GM21381 (cell line): ENCODE data around the gene KCNJ10.

Experiments
- ATAC-seq: cut with Tn5 transposase; IDR thresholded peaks from one replicate; pipeline ENCODE4 v1.9.1; 2021; ENCODE audit warnings: mild to moderate bottlenecking, moderate library complexity; ENCODE audit not compliant: unreplicated experiment

The KCNJ10 gene

DNA sequence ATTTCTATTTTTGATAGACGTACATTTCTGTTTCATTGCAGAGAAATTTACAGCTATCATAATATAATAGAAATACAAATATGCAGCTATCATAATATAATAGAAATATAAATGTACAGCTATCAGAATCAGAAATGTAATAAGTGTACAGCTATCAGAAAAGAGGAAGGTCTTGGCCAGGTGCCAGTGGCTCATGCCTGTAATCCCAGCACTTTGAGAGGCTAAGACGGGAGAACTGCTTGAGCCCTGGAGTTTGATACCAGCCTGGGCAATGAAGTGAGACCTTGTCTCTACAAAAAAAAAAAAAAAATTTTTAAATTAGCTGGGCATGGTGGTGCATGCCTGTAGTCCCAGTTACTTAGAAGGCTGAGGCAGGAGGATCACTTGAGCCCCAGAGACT is 76.0 kb downstream of the KCNJ10 start:
- no peak for ATAC-seq

DNA sequence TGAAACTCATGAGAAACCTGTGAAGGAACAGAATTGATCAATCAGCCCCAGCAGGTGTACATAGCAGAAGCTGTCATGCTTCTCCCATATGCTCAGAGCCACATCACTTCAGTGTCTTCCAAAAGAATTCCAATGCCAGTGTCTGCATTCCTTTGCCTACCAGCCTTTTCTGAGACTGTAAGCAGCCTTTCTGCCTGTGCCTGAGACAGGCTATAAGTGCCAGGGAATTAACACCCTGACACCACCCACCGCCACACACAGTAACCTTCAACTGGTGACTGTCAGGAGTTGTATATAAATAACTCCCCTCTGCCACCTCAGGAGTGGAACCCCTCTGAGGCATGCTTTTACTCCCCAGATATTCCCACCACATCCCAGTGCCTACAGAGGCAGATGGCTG is 77.8 kb downstream of the KCNJ10 start:
- no peak for ATAC-seq

DNA sequence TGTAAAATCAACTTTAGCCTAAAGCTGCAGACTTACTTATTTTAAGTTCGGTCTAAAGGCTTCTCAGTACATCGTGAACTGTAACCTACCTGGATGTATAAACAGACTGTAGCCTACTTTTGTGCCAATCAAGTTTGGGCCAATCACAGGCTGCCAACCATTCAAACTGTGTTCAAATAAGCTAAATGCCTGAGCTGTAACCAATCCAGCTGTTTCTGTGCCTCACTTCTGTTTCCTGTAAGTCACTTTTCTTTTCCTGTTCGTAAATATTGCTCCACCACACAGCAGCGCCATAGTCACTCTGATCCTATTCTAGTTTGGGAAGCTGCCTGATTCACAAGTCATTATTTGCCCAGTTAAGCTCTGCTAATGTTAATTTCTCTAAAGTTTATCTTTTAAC is 78.4 kb downstream of the KCNJ10 start:
- ATAC-seq: no peak

DNA sequence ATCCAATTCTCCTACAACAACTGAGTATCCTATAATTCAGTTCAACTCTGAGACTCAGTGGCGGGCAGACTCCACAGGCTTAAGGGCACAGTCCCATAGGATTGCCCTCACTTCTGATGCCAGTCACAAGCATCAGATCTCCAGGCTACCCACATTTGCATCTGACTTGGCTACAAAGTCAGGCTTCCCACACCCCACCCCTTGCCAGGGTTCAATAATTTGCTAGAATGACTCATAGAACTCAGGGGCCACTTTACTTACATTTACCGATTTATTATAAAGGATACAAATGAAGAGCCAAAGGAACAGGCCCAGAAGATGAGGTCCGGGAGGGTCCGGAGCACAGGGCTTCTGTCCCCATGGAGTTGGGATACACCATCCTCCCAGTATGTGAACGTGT is 80.0 kb downstream of the KCNJ10 start:
- no peak for ATAC-seq

GRCh38 chr1:159989581-159989980 is 80.4 kb downstream of the KCNJ10 start:
- no peak for ATAC-seq

DNA sequence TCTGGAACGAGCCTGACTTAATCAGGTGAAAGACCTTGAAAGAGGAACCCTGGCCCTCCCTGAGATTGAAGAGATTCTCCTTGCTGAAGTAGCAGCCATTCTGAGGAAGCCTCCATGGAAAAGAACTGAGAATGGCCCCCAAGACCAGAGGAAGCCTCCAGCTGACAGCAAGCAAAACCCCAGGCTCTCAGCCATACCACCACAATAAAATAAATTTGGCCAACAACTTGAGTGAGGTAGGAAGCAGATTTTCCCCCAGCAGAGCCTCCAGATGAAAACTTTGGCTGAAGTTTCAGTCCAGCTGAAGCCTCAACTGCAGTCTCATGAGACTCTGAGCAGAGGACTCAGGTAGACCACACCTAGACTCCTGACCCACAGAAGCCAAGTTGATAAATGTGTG is 82.0 kb downstream of the KCNJ10 start:
- no peak for ATAC-seq

DNA sequence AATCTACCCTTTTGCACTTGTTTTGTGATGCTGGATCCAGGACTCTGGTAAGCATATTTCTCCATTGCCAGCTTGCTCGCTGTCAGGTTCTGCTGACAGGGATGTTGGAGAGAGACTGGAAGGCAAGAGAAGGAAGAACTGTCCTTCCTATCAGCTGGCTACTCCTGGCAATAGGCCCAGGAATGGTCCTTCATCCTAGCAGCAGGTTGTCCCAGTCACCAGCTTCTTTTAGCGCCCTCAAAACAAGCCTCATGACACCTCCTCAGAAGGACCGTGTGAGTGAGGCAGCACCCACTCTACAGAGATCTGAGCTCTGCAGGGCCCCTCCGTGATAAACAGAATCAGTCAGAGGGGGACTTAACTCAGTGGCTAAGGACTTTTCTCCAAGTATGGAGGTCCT is 82.8 kb downstream of the KCNJ10 start:
- no peak for ATAC-seq

- ATAC-seq: no peak
Measured at GRCh38 chr1:159986531-159986930, 83.4 kb downstream of the KCNJ10 start.

DNA sequence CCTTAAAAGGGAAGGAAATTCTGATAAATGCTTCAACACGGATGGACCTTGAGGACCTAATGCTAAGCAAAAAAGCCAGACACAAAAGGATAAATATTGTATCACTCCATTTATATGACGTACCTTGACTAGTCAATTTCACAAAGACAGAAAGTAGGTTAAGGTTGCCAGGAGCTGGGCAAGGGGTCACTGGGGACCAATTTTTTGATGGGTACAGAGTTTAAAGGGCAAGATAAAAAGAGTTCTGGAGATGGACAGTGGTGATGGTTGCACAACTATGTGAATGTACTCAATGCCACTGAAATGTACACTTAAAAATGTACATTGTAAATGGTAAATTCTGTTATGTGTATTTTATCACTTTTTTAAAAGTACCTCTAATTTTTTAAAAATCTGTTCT is 83.9 kb downstream of the KCNJ10 start:
- ATAC-seq: no peak

DNA sequence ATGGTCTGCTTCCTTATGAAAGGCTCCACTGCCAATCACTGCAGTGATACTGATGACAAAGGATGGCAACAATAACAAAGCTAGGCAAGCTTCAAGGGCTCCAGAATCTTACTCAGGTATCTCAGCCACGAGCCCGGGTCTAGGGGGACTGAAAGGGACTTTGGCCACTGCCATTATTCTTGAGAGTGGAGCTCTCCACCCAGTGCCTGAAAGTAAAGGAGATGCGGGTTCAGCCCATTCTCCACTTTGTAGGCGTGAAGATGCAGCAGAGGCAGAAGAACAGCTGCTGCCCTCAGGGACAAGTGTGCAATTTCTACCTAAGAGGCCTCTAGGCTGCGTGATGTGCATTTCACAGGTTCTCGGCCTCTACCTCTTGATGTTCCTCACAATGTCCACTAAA is 84.5 kb downstream of the KCNJ10 start:
- ATAC-seq: no peak

- ATAC-seq: no peak
Measured at GRCh38 chr1:159983681-159984080, 86.3 kb downstream of the KCNJ10 start.

DNA sequence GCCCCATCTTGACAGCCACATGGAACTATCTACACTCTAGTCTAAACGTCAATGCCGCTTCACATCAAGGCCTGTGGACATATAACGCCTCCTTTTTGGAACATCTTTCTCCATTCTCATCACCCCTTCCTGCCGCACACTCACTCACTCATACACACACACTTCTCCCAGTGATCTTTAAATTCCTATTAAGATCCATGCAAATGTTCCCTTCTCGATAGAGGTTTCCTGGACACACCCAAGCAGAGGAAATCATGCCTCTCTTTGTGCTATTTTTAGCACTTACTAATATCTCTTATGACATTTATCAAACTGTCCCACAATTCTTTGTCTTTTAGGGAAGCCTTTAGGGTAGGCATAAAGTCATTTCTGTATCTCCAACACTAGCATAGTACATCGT is 87.7 kb downstream of the KCNJ10 start:
- no peak for ATAC-seq

GRCh38 chr1:159981351-159982055 is 88.5 kb downstream of the KCNJ10 start:
- ATAC-seq: no peak

GRCh38 chr1:159980786-159981185 is 89.2 kb downstream of the KCNJ10 start:
- no peak for ATAC-seq

GRCh38 chr1:159980076-159980475 is 89.9 kb downstream of the KCNJ10 start:
- ATAC-seq: no peak

DNA sequence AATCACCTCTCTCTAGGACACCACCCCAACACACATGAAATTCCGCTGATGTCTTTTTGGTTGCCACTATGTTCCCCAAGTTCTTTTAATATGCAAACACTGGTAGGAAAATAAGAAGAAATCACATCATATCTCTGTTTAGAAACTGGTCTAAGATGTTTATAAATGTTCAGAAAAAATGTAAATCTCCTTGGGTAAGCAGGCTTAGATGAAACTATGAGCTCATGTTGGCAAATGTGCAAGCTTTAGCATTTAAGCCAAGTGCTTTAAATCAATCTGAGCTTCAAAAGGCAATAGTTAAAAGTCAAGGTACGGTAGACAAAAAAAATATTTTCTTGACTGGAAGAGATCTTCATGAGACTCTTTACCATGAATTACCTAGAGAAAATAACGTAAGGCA is 90.7 kb downstream of the KCNJ10 start:
- no peak for ATAC-seq

GRCh38 chr1:159978107-159978398 is 91.9 kb downstream of the KCNJ10 start:
- ATAC-seq: no peak

DNA sequence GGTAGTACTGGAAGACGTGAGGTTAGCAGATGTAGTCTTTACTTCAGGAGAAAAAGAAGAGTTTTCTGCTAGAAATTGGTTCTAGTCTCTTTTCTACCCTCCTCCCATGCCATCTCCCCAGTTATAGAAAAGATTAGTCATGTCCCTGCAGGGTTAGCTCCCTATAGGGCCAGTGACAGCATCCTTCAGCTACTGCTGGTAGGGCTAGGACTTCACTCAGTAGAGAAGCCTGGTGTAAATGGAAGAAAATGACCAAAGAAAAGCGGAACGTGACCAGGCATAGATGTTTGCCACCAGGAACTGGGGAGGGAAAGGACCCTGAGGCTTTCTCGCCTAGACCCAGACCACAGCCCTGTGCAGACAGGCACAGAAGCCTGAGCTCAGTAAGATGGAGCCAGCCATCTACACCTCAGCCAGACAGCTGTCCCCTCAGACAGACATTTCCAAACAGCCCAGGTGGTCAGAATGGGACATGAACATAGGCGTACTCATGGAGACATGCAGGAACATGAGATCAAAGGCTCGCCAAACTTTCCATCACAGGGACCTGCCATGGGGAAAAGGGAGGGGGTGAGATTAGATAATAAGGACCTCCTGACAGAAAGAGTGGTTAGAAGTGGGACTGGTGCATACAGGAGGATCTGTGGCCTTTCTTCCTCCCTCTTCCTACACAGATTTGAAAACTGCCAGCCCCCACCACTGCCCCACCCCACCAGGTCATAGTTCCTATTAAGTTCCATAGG is 92.4 kb downstream of the KCNJ10 start:
- ATAC-seq: no peak

GRCh38 chr1:159974350-159974965 is 95.5 kb downstream of the KCNJ10 start:
- ATAC-seq: no peak

- no peak for ATAC-seq
Measured at GRCh38 chr1:159973350-159973940, 96.5 kb downstream of the KCNJ10 start.

DNA sequence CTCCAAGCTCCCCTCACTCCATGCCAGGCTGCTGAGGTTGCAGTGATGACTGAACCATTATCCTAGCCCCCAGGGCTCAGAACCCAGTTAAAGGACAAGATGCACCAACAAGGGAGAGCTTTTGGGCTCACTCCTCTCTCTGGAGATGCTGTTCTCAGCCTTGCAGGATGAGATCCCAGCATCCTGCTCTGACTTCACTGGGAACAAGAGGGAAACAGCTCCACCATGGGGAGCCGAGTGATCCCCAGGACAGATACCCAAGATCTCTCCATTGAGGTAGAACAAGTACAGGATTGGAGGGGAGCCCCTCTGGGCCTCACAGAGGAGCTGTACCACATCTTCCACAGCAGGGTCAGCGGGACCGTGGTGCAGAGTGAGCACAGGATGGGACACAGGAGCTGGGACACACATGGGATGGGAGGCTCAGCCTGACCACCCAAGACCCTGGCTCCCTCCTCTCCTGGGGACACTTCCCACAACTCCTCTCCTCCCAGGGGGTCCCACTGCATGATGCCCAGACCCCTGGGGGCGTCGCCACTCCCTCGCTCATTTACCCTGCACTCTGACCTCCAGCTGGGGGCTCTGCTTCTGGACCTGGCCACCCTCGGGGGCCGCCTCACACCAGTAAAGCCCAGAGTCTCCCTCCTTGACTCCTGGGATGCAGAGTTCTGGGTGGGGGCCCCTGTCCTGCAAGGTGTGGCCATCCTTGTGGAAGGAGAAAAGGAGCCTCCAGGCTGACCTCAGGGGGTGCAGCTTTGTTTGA is 97.3 kb downstream of the KCNJ10 start:
- no peak for ATAC-seq
